HEK293 (cell line): Measurements from ENCODE around the gene HAND1.

Experiments
- CTCF ChIA-PET: fragments of 350-600 bp; formaldehyde crosslinking; extraction: SDS; loops from one replicate; lab custom pipeline; 2021; ENCODE audit warnings: antibody characterized with exemption; lab: Yijun Ruan, JAX
- POLR2A ChIA-PET: fragments of 300-600 bp; formaldehyde crosslinking; extraction: SDS; loops from one replicate; lab custom pipeline; 2020; ENCODE audit warnings: antibody characterized with exemption, inconsistent platforms; lab: Yijun Ruan, JAX
- H3K27ac ChIP-seq: fragments of 200-500 bp; sonication (Bioruptor generic); 2 replicates; pipeline ENCODE4 v1.5.1; 2014; ENCODE audit warnings: low read depth, low read length, control low read depth, inconsistent platforms; ENCODE audit errors: extremely low read depth
- H3K36me3 ChIP-seq, 2 experiments: fragments of 200-500 bp in 1 of 2; sonication (Bioruptor generic) in 1 of 2; 1 replicate in 1 of 2; 2 replicates in 1 of 2; pipeline ENCODE4 v1.5.1; 2014 to 2017; ENCODE audit warnings: inconsistent platforms in 2 of 2, low read length in 2 of 2; ENCODE audit not compliant: control insufficient read depth in 2 of 2, insufficient read depth in 1 of 2
- H3K4me1 ChIP-seq: fragments of 200-500 bp; sonication (Bioruptor generic); 2 replicates; pipeline ENCODE4 v1.5.1; 2014; ENCODE audit warnings: mild to moderate bottlenecking, low read length, inconsistent platforms; ENCODE audit not compliant: control insufficient read depth, insufficient read depth
- H3K4me3 ChIP-seq: 2 replicates; pipeline ENCODE4 v1.5.1; 2011; ENCODE audit warnings: low read depth, mild to moderate bottlenecking, control low read depth, low read length, moderate library complexity
- H3K9me3 ChIP-seq: fragments of 200-500 bp; sonication (Bioruptor generic); 2 replicates; pipeline ENCODE4 v1.5.1; 2014; ENCODE audit warnings: low read depth, low read length, inconsistent platforms; ENCODE audit not compliant: control insufficient read depth, insufficient read depth
- BCL11B ChIP-seq: fragments of 450-650 bp; formaldehyde crosslinking; IDR thresholded peaks from 2 replicates; pipeline ENCODE4 v1.5.1; 2016; ENCODE audit warnings: low read depth, missing biosample characterization, missing genetic modification characterization
- GLI4 ChIP-seq: fragments of 450-650 bp; formaldehyde crosslinking; IDR thresholded peaks from 2 replicates; pipeline ENCODE4 v1.5.1; 2016; ENCODE audit warnings: missing biosample characterization, missing genetic modification characterization
- IKZF3 ChIP-seq: fragments of 450-650 bp; IDR thresholded peaks from 2 replicates; pipeline ENCODE4 v1.5.0; 2018; ENCODE audit warnings: missing biosample characterization, mild to moderate bottlenecking, missing genetic modification characterization, moderate library complexity
- ZBTB49 ChIP-seq: fragments of 450-650 bp; formaldehyde crosslinking; IDR thresholded peaks from 2 replicates; pipeline ENCODE4 v1.5.1; 2016; ENCODE audit warnings: missing biosample characterization, missing genetic modification characterization, low read depth
- ZBTB8A ChIP-seq: fragments of 450-650 bp; formaldehyde crosslinking; IDR thresholded peaks from 2 replicates; pipeline ENCODE4 v1.5.1; 2016; ENCODE audit warnings: missing biosample characterization, missing genetic modification characterization
- ZNF146 ChIP-seq: fragments of 450-650 bp; formaldehyde crosslinking; IDR thresholded peaks from 2 replicates; pipeline ENCODE4 v1.5.1; 2016; ENCODE audit warnings: missing biosample characterization, missing genetic modification characterization
- ZNF174 ChIP-seq: fragments of 450-650 bp; formaldehyde crosslinking; IDR thresholded peaks from 2 replicates; pipeline ENCODE4 v1.5.0; 2017; ENCODE audit warnings: missing biosample characterization, mild to moderate bottlenecking, missing genetic modification characterization
- ZNF18 ChIP-seq: fragments of 450-650 bp; formaldehyde crosslinking; IDR thresholded peaks from 2 replicates; pipeline ENCODE4 v1.5.1; 2016; ENCODE audit warnings: missing biosample characterization, missing genetic modification characterization
- ZNF19 ChIP-seq: fragments of 450-650 bp; formaldehyde crosslinking; IDR thresholded peaks from 2 replicates; pipeline ENCODE4; 2016; ENCODE audit warnings: missing biosample characterization, missing genetic modification characterization, low read depth
- ZNF223 ChIP-seq: fragments of 450-650 bp; formaldehyde crosslinking; IDR thresholded peaks from 2 replicates; pipeline ENCODE4 v1.5.1; 2016; ENCODE audit warnings: missing biosample characterization, missing genetic modification characterization
- ZNF266 ChIP-seq: fragments of 450-650 bp; formaldehyde crosslinking; IDR thresholded peaks from 2 replicates; pipeline ENCODE4 v1.5.1; 2016; ENCODE audit warnings: missing biosample characterization, missing genetic modification characterization, low read depth
- ZNF324 ChIP-seq: fragments of 450-650 bp; formaldehyde crosslinking; IDR thresholded peaks from 2 replicates; pipeline ENCODE4 v1.5.1; 2016; ENCODE audit warnings: missing biosample characterization, missing genetic modification characterization
- ZNF394 ChIP-seq: fragments of 450-650 bp; formaldehyde crosslinking; IDR thresholded peaks from 2 replicates; pipeline ENCODE4 v1.5.1; 2016; ENCODE audit warnings: missing biosample characterization, missing genetic modification characterization, mild to moderate bottlenecking, moderate library complexity, borderline replicate concordance
- ZNF596 ChIP-seq: fragments of 450-650 bp; IDR thresholded peaks from 2 replicates; pipeline ENCODE4 v1.5.0; 2018; ENCODE audit warnings: missing biosample characterization, mild to moderate bottlenecking, missing genetic modification characterization, moderate library complexity
- ZNF658 ChIP-seq: fragments of 450-650 bp; formaldehyde crosslinking; IDR thresholded peaks from 2 replicates; pipeline ENCODE4; 2016; ENCODE audit warnings: missing biosample characterization, missing genetic modification characterization
- ZNF664 ChIP-seq: fragments of 450-650 bp; formaldehyde crosslinking; IDR thresholded peaks from 2 replicates; pipeline ENCODE4 v1.5.1; 2016; ENCODE audit warnings: missing biosample characterization, missing genetic modification characterization
- ZNF677 ChIP-seq: fragments of 450-650 bp; IDR thresholded peaks from 2 replicates; pipeline ENCODE4 v1.5.0; 2018; ENCODE audit warnings: missing biosample characterization, mild to moderate bottlenecking, missing genetic modification characterization, moderate library complexity
- ZNF768 ChIP-seq: fragments of 450-650 bp; formaldehyde crosslinking; IDR thresholded peaks from 2 replicates; pipeline ENCODE4 v1.5.1; 2018; ENCODE audit warnings: missing biosample characterization, mild to moderate bottlenecking, missing genetic modification characterization

Gene HAND1

GRCh38 chr5:154430466-154430865 is 47.6 kb downstream of the HAND1 start:
- Histone ChIP-seq H3K36me3 (peaks cover 4 to 5% of the 10 kb centered on the region in 2 experiments; a peak in 2 of 3 replicates), H3K9me3 (no peaks in the 10 kb centered on the region), H3K27ac (no peak overlapping the region), H3K4me3 (no peak overlapping the region), H3K4me1 (no peaks in the 10 kb centered on the region)
- CTCF ChIA-PET = interaction anchor here (0.7 to 1.5 kb wide), 4 partner anchors 8 to 180 kb away, joined by 3 to 7 read pairs (median 4); no protein-coding TSS in a partner anchor
- POLR2A ChIA-PET = no interaction called here
- no peak for TF ChIP-seq ZNF266 (tag by site-specific recombination)
- TF ChIP-seq ZNF18 (tag by site-specific recombination) = no peak
- no peak for TF ChIP-seq ZNF174
- TF ChIP-seq, all 188 proteins: peak for 0

- Histone ChIP-seq H3K4me3 (no peak overlapping the region), H3K4me1 (no peaks in the 10 kb centered on the region)
- CTCF ChIA-PET = interaction anchor here (0.7 to 1.5 kb wide), 3 partner anchors 8 to 357 kb away, joined by 3 to 7 read pairs (median 6); no protein-coding TSS in a partner anchor
- no peak for TF ChIP-seq ZNF596
- TF ChIP-seq IKZF3 (tag by site-specific recombination) = no peak
- no peak for TF ChIP-seq ZNF664 (tag by site-specific recombination)
- no peak for TF ChIP-seq ZNF768 (tag by site-specific recombination)
- TF ChIP-seq ZNF658 (tag by site-specific recombination) = no peak
- TF ChIP-seq ZBTB49 (tag by site-specific recombination) = no peak
- no peak for TF ChIP-seq GLI4 (tag by site-specific recombination)
- no peak for TF ChIP-seq ZNF677 (tag by site-specific recombination)
- TF ChIP-seq ZNF394 (tag by site-specific recombination) = no peak
- TF ChIP-seq ZNF19 (tag by site-specific recombination) = no peak
- TF ChIP-seq ZNF324 (tag by site-specific recombination) = no peak
- no peak for TF ChIP-seq BCL11B (tag by site-specific recombination)
- TF ChIP-seq, all 188 proteins: peak for 0
- POLR2A ChIA-PET = interaction anchor here (0.5 kb wide), 1 partner anchor 254 kb away, joined by 4 read pairs; no protein-coding TSS in a partner anchor
- no peaks in the 10 kb centered on the region; a peak in 1 of 3 replicates for H3K36me3 ChIP-seq
- H3K27ac ChIP-seq = no peak overlapping the region
- H3K9me3 ChIP-seq = no peaks in the 10 kb centered on the region
Observed at GRCh38 chr5:154429341-154429740, 48.7 kb downstream of the HAND1 start.

- Histone ChIP-seq H3K4me1 (no peaks in the 10 kb centered on the region), H3K9me3 (no peaks in the 10 kb centered on the region), H3K4me3 (no peak overlapping the region), H3K27ac (no peak overlapping the region), H3K36me3 (no peaks in the 10 kb centered on the region)
- TF ChIP-seq ZBTB8A (tag by site-specific recombination) = no peak
- TF ChIP-seq ZNF146 = peak; percentile 84
- no peak for TF ChIP-seq ZNF223 (tag by site-specific recombination)
- CTCF ChIA-PET = interaction anchor here (0.6 kb wide), 1 partner anchor 40 kb away, joined by 3 read pairs; no protein-coding TSS in a partner anchor
- POLR2A ChIA-PET = no interaction called here
Observed at GRCh38 chr5:154428208-154428607, 49.8 kb downstream of the HAND1 start.
